Endothelial cell of umbilical vein (primary cell): Measurements from ENCODE around the gene CIB4. TPM values are rescaled to one million over a fixed set of nuclear protein-coding genes. Genes with fewer than 3 reads are reported as not detected.

Experiments
- BruUV-seq: library from RNA; stranded (reverse); fragments of 400-500 nt; replicated peaks from 2 replicates; lab custom pipeline; 2021; lab: Mats Ljungman, UMichigan
- CTCF ChIA-PET: fragments of 300-600, 350-600 bp; sonication (Branson Sonifier 250); formaldehyde crosslinking; loops from one replicate; lab custom pipeline; 2021; ENCODE audit warnings: antibody characterized with exemption, inconsistent platforms; lab: Charles Lee
- POLR2A ChIA-PET: fragments of 300-600, 350-600 bp; sonication (Branson Sonifier 250); formaldehyde crosslinking; loops from one replicate; lab custom pipeline; 2021; ENCODE audit warnings: antibody characterized with exemption, inconsistent platforms; lab: Charles Lee
- DNase-seq: peaks from one replicate; pipeline ENCODE4 v3.0.0-alpha.2; 2011; ENCODE audit warnings: low read depth, low spot score
- FAIRE-seq: peaks from 2 replicates; lab custom pipeline; 2011; peaks lifted over from hg19 to GRCh38; lab: Jason Lieb, UNC
- H2AFZ ChIP-seq: 2 replicates; pipeline ENCODE4 v1.6.0; 2012; ENCODE audit warnings: low read depth, low read length, control low read depth, inconsistent platforms
- H3K27ac ChIP-seq: 2 replicates; pipeline ENCODE4 v1.5.1; 2011; ENCODE audit warnings: low read depth, mild to moderate bottlenecking, control low read depth, low read length, moderate library complexity; ENCODE audit not compliant: insufficient read depth
- H3K27me3 ChIP-seq, 2 experiments: 2 replicates each; pipeline versions ENCODE4 v1.6.0 to v1.6.1; 2011; ENCODE audit warnings: low read length in 2 of 2, mixed read lengths in 1 of 2; ENCODE audit not compliant: control insufficient read depth in 2 of 2, insufficient read depth in 2 of 2
- H3K36me3 ChIP-seq, 2 experiments: 2 replicates in 1 of 2; 3 replicates in 1 of 2; pipeline ENCODE4 v1.5.1; 2011; ENCODE audit warnings: low read length in 2 of 2, mild to moderate bottlenecking in 1 of 2, moderate library complexity in 1 of 2; ENCODE audit not compliant: control insufficient read depth in 2 of 2, insufficient read depth in 2 of 2; ENCODE audit errors: extremely low read depth in 1 of 2
- H3K4me1 ChIP-seq: 3 replicates; pipeline ENCODE4 v1.5.1; 2011; ENCODE audit warnings: mild to moderate bottlenecking, low read length; ENCODE audit not compliant: control insufficient read depth, insufficient read depth; ENCODE audit errors: extremely low read depth
- H3K4me2 ChIP-seq: 2 replicates; pipeline ENCODE4 v1.6.1; 2011; ENCODE audit warnings: low read length, control low read depth, mixed read lengths; ENCODE audit not compliant: insufficient read depth
- H3K4me3 ChIP-seq, 3 experiments: fragments of 200-600 bp in 1 of 3; sonication (generic), shearing (Covaris generic) in 1 of 3; replicated peaks in 1 of 3; 2 replicates each; pipeline ENCODE4 v1.5.1; 2011 to 2016; ENCODE audit warnings: control low read depth in 3 of 3, low read length in 3 of 3, mild to moderate bottlenecking in 2 of 3, inconsistent platforms in 1 of 3, low read depth in 1 of 3, moderate library complexity in 1 of 3; ENCODE audit not compliant: insufficient read depth in 1 of 3
- H3K79me2 ChIP-seq: 2 replicates; pipeline ENCODE4 v1.6.0; 2012; ENCODE audit warnings: low read length, inconsistent platforms; ENCODE audit not compliant: control insufficient read depth, insufficient read depth
- H3K9ac ChIP-seq: replicated peaks from 2 replicates; pipeline ENCODE3; 2011; ENCODE audit warnings: low read length, control low read depth; ENCODE audit not compliant: insufficient read depth; ENCODE audit errors: extremely low read depth
- H3K9me1 ChIP-seq: replicated peaks from 3 replicates; pipeline ENCODE4 v1.6.0; 2011; ENCODE audit warnings: mild to moderate bottlenecking, low read length; ENCODE audit not compliant: control insufficient read depth, insufficient read depth; ENCODE audit errors: extremely low read depth
- H3K9me3 ChIP-seq: replicated peaks from 2 replicates; pipeline ENCODE4 v1.5.1; 2012; ENCODE audit warnings: low read length, inconsistent platforms; ENCODE audit not compliant: control insufficient read depth, insufficient read depth
- H4K20me1 ChIP-seq: replicated peaks from 2 replicates; pipeline ENCODE3; 2011; ENCODE audit warnings: mild to moderate bottlenecking, low read length; ENCODE audit not compliant: control insufficient read depth, insufficient read depth; ENCODE audit errors: extremely low read depth
- EZH2 ChIP-seq: IDR thresholded peaks from 2 replicates; pipeline ENCODE4 v1.6.1; 2012; ENCODE audit warnings: borderline replicate concordance, low read depth, mild to moderate bottlenecking, moderate library complexity, low read length, inconsistent platforms; ENCODE audit not compliant: severe bottlenecking
- GATA2 ChIP-seq: IDR thresholded peaks from 2 replicates; pipeline ENCODE4 v1.7.0; 2011; ENCODE audit warnings: low read depth, mild to moderate bottlenecking, moderate library complexity, mixed read lengths, low read length; ENCODE audit not compliant: insufficient read length, insufficient read depth
- JUN ChIP-seq: IDR thresholded peaks from 2 replicates; pipeline ENCODE4 v1.6.1; 2011; ENCODE audit warnings: borderline replicate concordance, low read depth; ENCODE audit not compliant: insufficient read length, insufficient read depth
- POLR2A ChIP-seq: IDR thresholded peaks from 2 replicates; pipeline ENCODE4 v1.6.1; 2012; ENCODE audit warnings: low read depth, mild to moderate bottlenecking, control low read depth, low read length
- POLR2AphosphoS5 ChIP-seq: IDR thresholded peaks from 2 replicates; pipeline ENCODE4 v1.6.1; 2012; ENCODE audit warnings: low read depth, mild to moderate bottlenecking, control low read depth, low read length, moderate library complexity; ENCODE audit not compliant: insufficient read depth
- dilution Hi-C: fragments of 300-500 bp; cut with MboI; formaldehyde crosslinking; loops from one replicate; pipeline ENCODE4 v1.15.0; 2019; ENCODE audit warnings: low sequenced_read_pairs; ENCODE audit not compliant: extremely low pct_ligation_motif_present
- intact Hi-C: fragments of 100-400 bp; cut with micrococcal nuclease; formaldehyde crosslinking; loops from one replicate; pipeline ENCODE4 v1.10.0; 2022
- polyA plus RNA-seq, 4 experiments: library from polyadenylated mRNA; depleted of rRNA in 3 of 4; stranded (reverse) in 3 of 4; unstranded in 1 of 4; fragments of >200 nt; gene quantifications; 2 replicates each; pipeline versions ENCODE4 v1.2.1 to v1.2.3, GENCODE V29; 2011 to 2012; ENCODE audit warnings: missing spikeins in 1 of 4
- total RNA-seq: library from RNA; stranded (reverse); gene quantifications from 2 replicates; pipeline ENCODE4 v1.2.3, GENCODE V29; 2021

The CIB4 gene
- total and polyA plus RNA-seq, 2 donors (not counting 3 experiments of a cell fraction or from before 2014, with no cell fraction given) = not detected

DNA sequence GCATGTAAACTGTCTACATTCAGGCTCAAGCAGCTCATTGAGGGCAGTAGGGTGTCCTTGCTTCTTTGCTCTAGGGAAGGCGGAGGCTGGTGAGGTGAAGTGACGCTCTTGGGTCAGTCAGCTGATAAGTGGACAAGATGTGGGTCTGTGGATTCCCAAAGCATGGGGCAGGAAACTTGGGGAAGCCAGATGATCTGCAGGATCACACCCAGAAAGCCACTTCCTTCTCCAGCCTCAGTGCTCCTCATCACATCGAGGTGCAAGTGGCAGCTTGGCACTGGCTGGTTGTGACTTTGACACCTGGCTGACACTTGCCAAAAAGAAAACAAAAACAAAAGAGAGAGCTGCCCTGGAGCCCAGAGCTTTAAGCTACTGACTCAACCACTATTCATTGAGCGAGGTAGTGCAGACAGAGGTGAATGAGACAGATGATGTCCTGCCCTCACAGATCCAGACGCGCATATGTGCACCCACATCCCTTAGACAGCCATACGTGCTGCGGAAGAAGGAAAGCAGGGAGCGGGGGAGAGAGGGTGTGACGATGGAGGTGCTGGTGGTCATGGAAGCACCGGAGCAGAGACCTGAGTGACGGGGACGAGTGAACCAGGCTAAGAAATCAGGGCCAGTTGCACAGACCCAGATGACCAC lies 3.1 kb upstream of the CIB4 start:
- intact Hi-C loops (no loop called here), dilution Hi-C loops (no loop called here)
- Histone ChIP-seq H2AFZ (no peak overlapping the region), H3K9me1 (no peaks in the 10 kb centered on the region), H3K27me3 (peaks cover 4 to 14% of the 10 kb centered on the region in 2 experiments), H3K9me3 (no peaks in the 10 kb centered on the region), H3K36me3 (no peaks in the 10 kb centered on the region), H4K20me1 (no peaks in the 10 kb centered on the region), H3K27ac (no peak overlapping the region), H3K9ac (no peak overlapping the region), H3K4me2 (no peak overlapping the region), H3K79me2 (no peaks in the 10 kb centered on the region), H3K4me3 (no peak overlapping the region), H3K4me1 (no peaks in the 10 kb centered on the region)
- ChIA-PET POLR2A (no interaction called here), CTCF (interaction anchor here (0.6 kb wide), 1 partner anchor 14 kb away, joined by 3 read pairs; no protein-coding TSS in a partner anchor)
- no TSS peak for BruUV-seq
- FAIRE-seq = no peak
- no peak for DNase-seq
- TF ChIP-seq GATA2 (no peak), POLR2A (no peak), POLR2AphosphoS5 (no peak)

DNA sequence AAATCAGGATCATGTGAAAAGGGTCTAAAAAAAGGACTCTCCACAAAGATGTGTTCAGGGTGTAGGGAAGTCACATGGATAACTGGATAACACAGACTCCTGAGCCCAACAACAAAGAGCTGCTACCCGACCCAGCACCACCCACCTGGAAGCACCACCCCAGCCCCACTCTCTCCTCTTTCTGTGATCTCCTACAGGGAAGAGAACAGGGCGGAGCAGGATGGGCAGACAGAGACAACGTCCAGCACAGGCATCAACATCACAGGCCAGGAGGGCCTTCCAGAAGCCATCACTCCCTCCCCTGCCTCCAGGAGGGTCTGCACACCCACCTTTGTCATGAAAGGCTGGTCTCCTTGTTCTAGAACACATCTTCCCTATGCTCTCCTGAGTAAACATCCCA lies 1.3 kb upstream of the CIB4 start:
- BruUV-seq = no TSS peak
- Histone ChIP-seq H3K4me3 (no peak overlapping the region), H3K4me2 (no peak overlapping the region), H3K4me1 (no peaks in the 10 kb centered on the region), H3K79me2 (no peaks in the 10 kb centered on the region), H3K36me3 (no peaks in the 10 kb centered on the region), H3K27ac (no peak overlapping the region), H4K20me1 (no peaks in the 10 kb centered on the region), H3K27me3 (peaks cover 6 to 14% of the 10 kb centered on the region in 2 experiments), H2AFZ (no peak overlapping the region), H3K9me1 (no peaks in the 10 kb centered on the region), H3K9me3 (no peaks in the 10 kb centered on the region), H3K9ac (no peak overlapping the region)
- POLR2A ChIA-PET = no interaction called here
- CTCF ChIA-PET = no interaction called here
- FAIRE-seq (no peak), DNase-seq (no peak)
- dilution Hi-C loops = no loop called here
- intact Hi-C loops = no loop called here
- no peak for TF ChIP-seq POLR2AphosphoS5
- no peak for TF ChIP-seq JUN
- TF ChIP-seq GATA2 = no peak
- TF ChIP-seq EZH2 = no peak
